ENCODE data around the gene PTPRQ.

DNA sequence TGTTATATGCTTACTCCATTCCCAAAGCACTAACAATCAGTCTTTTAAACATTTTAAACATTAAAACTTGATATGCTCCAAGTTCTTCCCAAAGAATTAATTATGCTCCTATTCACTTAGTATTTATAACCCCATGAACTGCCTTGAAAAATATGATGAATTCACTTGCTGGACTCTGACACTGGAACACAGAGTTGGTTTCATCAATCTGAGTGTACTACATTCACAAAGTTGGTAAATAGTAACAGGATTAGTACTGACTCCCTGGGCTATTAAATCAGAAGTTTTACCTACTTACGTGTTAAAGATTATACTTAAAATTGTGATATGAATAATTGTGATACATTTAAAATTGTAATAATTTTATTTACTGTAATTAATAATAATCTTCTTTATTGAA, 246.1 kb downstream of the PTPRQ start:
- TF ChIP-seq, protein P1, sequence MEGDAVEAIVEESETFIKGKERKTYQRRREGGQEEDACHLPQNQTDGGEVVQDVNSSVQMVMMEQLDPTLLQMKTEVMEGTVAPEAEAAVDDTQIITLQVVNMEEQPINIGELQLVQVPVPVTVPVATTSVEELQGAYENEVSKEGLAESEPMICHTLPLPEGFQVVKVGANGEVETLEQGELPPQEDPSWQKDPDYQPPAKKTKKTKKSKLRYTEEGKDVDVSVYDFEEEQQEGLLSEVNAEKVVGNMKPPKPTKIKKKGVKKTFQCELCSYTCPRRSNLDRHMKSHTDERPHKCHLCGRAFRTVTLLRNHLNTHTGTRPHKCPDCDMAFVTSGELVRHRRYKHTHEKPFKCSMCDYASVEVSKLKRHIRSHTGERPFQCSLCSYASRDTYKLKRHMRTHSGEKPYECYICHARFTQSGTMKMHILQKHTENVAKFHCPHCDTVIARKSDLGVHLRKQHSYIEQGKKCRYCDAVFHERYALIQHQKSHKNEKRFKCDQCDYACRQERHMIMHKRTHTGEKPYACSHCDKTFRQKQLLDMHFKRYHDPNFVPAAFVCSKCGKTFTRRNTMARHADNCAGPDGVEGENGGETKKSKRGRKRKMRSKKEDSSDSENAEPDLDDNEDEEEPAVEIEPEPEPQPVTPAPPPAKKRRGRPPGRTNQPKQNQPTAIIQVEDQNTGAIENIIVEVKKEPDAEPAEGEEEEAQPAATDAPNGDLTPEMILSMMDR (IDR thresholded peaks at IDR 0.05; ENCODE audit: low read length): no peak
- TF ChIP-seq EZH2 (optimal IDR thresholded peaks at IDR 0.05; ENCODE audit: low read depth, low read length): no peak
- no peak for TF ChIP-seq EZH2phosphoT487 (IDR thresholded peaks at IDR 0.05; ENCODE audit: low read length)

All from MM.1S (cell line).